GM19452 (cell line): Measurements from ENCODE around the gene KCNJ14.

Experiments
- ATAC-seq: cut with Tn5 transposase; IDR thresholded peaks from one replicate; pipeline ENCODE4 v1.9.1; 2021; ENCODE audit not compliant: unreplicated experiment

The KCNJ14 gene

DNA sequence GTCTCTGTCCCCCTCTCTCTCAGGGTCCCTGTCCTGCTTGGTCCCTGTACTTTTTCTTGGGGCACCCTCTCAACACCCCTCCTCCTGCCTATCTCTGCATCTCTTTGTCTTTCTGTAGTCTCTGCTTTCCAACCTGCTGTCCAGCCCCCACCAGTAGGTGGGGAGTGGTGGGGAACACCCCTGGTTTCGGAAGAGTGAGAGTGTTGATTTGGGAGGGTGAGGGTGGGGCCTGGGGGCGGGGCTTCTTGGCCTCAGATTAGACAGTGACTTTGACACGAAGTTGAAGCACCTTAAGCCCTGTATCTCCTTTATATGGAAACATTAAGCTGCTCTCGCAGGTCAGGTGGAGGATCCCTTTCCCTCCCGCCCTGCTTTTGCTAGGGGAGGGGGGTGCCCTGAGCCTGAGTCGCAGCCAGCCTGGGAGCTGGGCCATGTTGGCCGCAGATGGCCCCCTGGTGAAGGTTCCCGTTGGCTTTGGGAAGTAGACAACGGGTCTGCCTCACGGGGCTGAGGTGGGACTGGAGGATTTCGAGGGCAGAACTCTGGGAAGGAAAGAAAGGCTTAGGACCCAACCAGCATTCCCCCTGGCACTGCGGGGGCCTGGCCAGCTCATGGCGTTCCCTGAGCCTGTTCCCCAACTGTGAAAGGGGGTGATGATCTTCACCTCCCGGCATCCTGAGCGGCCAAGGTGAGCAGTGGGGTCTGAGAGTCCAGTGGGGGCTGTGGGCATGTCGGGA, at the start of gene KCNJ14:
KCNJ14 (plus strand) TSS at position 404 of the 737 bp plus-strand sequence. CDS start 6,151 bp downstream, outside the sequence.
- ATAC-seq = no peak

DNA sequence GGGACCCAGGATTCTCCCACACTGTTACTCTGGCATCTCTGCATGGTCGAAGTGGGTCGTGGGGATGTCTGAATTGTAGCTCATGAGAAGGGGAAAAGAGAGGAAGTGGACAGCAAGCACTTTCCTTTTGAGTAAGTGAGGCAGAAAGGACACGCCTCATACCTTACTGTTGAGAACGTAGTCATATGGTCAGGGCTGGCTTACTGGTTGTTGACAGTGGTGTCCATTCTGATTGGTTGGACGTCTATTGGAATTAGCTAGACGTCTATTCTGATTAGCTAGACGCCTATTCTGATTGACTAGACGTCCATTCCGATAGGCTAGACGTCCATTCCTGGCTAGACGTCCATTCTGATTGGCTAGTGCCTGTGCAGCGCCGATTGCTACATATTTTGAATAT, 49.5 kb upstream of the KCNJ14 start:
- ATAC-seq = no peak

DNA sequence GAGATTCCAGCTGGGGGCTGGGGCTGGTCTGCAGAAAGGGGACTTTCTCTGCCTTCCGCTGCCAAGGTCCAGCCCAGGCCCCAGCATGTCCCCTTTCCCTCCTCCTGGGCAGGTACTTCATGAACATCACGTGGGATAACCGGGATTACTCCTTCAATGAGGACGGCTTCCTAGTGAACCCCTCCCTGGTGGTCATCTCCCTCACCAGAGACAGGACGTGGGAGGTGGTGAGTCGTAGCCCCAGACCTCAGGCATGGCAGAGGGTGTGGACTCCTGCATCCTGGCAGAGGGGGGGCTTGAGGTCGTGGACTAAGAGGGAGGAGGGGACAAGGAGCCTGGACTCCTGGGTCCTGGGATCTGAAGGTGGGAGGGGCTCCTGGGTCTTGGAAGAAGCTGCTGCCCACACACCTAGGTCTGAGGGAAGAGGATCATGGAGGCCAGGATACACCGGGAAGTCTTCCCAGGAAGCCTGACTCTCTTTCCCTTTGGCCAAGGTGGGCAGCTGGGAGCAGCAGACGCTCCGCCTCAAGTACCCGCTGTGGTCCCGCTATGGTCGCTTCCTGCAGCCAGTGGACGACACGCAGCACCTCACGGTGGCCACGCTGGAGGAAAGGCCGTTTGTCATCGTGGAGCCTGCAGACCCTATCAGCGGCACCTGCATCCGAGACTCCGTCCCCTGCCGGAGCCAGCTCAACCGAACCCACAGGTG, 41.3 kb upstream of the KCNJ14 start:
- no peak for ATAC-seq

DNA sequence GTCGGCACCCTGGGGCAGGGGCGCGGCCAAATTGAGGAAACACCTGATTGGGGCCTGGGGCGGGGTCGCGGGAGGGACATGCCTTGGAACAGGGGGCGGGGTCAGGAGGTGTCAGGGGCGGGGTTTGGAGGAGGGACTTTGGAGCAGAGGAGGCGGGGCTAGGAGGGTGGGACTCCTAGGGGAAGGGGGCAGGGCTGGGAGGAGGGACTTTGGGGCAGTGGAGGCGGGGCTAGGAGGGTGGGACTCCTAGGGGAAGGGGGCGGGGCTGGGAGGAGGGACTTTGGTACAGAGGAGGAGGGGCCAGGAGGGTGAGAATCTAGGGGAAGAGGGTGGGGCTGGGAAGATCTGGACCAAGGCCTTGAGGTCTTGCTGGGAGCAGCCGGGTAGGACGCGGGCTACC, 40.0 kb upstream of the KCNJ14 start:
- no peak for ATAC-seq

DNA sequence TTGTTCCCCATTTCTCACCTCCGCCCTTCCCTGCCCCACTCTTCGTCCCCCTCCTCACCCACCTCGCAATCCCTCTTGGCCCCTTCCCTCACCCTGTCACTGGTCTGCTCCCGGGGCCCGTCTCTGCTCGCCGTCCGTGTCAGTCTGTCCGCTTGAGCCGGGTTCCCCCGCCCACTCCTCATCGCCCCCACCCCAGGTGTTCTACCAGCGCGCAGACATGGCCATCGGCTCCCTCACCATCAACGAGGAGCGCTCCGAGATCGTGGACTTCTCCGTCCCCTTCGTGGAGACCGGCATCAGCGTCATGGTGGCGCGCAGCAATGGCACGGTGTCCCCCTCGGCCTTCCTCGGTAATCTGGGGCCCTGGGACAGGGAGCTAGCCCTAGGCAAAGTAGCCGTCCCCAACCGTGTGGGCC, 39.6 kb upstream of the KCNJ14 start:
- no peak for ATAC-seq

DNA sequence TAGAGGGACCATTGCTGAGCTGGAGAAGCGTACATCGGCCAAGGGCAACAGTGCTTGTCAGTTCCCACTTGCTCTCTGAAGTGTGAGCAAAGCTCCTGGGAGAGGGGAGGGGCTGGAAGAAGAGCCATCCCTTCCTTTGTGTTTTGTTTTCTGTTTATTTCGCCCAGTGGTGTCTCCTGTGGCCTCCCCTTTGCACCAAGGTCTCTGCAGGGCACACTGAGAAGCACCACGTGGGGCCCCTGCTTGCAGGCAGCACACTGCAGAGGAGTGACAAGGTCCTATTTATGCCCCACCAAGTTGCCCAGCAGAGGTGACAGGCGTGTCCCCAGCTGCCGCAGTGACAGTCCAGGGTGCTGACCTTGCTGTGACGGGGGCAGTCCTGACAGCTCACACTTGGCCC, 38.0 kb upstream of the KCNJ14 start:
- ATAC-seq = no peak

DNA sequence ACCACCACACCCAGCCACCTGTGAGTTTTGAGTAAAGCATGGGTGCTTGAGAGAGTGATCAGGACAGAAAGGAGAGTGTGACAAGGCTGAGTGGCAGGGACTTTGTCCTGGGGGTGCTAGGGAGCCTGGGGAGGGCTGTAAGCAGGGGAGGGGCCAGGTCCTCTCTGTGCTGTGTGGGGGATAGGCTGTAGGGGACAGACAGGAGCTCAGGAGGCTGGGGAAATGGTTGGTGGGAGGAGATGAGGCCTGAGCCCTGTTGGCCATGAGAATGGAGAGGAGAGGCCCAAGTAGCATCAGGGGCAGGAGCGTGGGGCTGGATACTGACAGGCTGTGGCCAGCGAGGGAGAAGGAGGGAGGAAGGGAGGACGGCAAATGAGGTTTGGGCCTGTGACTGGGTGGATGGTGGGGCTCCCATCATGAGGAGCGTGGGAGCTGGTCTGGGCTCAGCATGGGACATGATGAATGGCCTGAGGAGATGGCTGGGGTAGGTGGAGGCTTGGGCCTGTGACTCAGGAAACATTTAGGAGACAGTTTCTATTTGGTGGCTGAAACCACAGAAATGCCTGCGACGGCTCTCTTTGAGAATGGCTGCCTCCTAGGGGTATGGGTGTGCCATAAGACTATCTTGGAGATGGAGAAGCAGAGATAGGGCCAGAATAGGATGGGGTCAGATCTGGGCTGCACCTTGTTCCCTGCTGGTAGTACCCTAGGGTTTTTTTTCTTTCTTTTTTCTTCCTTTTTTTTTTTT, 36.9 kb upstream of the KCNJ14 start:
- ATAC-seq = no peak

DNA sequence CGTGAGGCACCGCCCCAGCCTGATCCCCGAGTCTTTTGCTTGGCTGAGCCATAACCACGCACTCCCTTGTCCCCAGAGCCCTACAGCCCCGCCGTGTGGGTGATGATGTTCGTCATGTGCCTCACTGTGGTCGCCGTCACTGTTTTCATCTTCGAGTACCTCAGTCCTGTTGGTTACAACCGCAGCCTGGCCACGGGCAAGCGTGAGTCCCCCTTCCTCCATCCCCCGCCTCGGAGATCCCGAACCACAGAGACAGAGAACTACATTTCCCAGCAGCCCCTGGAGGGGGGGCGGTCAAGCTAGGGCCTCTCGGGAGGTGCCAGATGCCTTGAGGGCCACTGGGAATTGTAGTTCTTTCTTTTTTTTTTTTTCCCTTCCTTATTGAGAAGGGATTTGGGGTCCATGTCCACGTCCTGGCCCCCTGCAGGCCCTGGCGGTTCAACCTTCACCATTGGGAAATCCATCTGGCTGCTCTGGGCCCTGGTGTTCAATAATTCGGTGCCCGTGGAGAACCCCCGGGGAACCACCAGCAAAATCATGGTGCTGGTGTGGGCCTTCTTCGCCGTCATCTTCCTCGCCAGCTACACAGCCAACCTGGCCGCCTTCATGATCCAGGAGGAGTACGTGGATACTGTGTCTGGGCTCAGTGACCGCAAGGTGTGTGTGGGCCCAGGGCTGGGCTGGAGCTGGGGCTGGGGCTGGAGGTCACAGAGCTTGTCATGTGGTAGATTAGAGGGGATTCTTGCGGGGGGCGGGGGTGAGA, 36.0 kb upstream of the KCNJ14 start:
- no peak for ATAC-seq

DNA sequence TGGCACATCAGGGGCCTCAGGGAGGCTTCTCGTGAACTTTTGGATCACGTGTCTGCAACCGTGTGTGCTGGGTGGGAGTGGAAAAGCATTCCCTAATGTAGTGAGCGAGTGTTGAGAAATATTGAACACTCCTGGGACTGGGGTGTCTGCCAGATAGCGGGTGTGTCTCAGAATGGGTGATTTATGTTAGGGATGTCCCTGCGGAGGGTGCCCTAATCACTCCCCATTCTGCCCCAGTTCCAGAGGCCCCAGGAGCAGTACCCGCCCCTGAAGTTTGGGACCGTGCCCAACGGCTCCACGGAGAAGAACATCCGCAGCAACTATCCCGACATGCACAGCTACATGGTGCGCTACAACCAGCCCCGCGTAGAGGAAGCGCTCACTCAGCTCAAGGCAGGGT, 33.8 kb upstream of the KCNJ14 start:
- no peak for ATAC-seq

DNA sequence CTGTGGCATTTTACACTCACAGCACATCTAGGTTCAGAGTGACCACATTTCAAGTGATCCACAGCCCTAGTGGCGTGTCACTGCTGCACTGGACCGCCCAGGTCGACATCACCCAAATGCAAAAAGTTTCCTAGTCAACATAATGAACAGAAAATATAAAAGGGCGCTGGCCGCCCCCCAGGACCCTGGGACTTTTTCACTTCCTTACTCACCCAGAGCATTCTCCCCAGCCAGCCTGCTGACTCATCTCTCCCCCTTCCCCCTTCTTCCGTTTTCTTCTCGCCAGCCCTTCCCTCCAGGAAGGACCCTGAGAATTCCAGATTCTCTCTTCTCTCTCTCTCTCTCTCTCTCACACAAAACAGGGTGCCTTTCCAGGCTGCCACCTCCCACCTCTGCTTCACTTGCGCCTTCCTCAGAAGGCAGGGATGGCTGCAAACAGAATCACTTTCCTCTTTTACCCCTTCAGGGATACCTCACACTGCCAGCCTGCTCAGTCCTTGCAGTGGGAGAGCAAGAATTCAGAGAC, 30.6 kb upstream of the KCNJ14 start:
- ATAC-seq = no peak

DNA sequence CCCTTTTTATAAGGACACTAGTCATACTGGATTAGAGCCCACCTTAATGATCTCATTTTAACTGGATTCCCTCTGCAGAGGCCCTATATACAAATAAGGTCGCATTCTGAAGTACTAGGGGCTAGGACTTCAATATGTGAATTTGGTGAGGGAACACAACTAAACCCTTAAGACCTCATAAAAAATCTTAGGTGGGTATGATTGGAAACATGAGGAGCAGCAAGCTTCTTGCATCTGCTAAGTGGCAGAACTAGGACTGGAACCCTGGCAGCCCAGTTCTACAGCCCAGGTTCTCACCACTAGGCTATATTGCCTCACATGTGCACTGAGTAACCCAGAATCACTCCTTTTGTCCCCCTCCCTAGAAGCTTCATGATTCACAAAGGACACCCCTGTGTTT, 26.7 kb upstream of the KCNJ14 start:
- no peak for ATAC-seq

DNA sequence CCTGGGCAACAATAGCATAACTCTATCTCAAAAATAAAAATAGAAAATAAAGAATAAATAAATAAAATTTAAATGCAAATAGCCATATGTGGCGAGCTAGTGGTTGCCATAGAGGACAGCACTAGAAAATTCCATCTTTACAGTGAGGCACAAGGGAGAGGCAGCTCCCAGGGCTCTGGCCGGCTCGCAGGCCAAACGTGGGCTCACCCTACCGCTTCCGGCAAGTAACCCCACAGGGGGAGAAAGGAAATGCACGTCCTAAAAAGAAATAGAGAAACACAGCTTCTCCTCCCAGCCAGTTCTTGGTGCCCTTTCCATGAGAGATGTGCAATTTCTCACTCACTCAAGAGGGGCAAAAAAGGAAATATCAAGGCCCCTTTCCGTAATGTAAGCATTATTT, 22.0 kb upstream of the KCNJ14 start:
- ATAC-seq = no peak

DNA sequence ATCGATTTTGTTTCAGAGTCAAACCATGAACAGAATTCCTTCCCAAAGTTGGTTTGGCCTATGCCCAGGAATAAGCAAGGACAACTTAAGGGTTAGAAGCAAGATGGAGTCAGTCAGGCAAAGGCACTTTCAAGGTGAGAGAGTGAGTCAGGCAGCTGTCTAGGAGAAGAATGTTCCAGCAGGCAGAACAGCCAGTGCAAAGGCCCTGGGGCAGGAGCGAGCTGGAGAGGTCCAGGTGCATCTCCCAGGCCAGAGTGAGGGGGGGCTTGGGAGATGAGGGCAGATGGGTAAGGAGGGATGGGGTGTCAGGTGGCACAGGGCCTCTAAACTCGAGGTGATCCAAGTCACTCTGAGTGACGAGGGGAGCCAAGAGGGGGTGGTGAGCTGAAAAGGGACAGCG, 18.8 kb upstream of the KCNJ14 start:
- no peak for ATAC-seq

DNA sequence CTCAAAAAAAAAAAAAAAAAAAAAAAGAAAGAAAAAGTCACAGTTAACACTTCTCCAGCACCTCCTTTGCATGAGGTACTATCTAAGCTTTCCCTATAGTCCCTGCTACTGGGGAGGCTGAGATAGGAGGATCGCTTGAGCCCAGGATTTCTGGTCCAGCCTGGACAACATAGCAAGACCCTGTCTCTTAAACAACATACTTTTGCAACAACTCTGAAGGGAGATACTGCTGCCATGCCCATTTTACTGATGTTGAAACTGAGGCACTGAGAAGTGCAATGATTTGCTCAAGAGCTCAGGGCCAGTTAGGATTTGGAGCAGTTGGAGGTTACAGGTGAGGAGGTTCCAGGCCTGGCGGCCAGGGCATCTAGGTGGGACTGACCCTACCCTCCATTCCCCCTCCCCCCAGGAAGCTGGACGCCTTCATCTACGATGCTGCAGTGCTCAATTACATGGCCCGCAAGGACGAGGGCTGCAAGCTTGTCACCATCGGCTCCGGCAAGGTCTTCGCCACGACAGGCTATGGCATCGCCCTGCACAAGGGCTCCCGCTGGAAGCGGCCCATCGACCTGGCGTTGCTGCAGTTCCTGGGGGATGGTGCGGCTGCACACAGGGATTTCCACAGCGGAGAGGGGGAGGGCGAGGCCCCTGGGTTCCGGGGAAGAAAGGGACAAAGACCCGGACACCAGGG, 13.9 kb upstream of the KCNJ14 start:
- ATAC-seq = no peak

DNA sequence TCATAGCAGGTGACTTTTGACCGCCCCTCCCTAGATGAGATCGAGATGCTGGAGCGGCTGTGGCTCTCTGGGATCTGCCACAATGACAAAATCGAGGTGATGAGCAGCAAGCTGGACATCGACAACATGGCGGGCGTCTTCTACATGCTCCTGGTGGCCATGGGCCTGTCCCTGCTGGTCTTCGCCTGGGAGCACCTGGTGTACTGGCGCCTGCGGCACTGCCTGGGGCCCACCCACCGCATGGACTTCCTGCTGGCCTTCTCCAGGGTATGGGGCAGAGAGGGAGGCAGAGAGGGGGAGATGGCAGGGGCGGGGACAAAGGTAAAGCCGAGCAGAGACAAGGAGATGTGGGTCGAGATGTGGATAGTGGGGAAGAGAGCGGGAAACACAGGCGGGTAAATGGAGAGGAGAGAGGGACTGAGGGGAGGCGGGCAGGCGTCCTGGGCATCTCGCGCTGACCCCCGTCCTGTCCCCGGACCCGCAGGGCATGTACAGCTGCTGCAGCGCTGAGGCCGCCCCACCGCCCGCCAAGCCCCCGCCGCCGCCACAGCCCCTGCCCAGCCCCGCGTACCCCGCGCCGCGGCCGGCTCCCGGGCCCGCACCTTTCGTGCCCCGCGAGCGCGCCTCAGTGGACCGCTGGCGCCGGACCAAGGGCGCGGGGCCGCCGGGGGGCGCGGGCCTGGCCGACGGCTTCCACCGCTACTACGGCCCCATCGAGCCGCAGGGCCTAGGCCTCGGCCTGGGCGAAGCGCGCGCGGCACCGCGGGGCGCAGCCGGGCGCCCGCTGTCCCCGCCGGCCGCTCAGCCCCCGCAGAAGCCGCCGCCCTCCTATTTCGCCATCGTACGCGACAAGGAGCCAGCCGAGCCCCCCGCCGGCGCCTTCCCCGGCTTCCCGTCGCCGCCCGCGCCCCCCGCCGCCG, 13.0 kb upstream of the KCNJ14 start:
- ATAC-seq = no peak

DNA sequence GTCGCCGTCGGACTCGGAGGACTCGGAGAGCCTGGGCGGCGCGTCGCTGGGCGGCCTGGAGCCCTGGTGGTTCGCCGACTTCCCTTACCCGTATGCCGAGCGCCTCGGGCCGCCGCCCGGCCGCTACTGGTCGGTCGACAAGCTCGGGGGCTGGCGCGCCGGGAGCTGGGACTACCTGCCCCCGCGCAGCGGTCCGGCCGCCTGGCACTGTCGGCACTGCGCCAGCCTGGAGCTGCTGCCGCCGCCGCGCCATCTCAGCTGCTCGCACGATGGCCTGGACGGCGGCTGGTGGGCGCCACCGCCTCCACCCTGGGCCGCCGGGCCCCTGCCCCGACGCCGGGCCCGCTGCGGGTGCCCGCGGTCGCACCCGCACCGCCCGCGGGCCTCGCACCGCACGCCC, 12.1 kb upstream of the KCNJ14 start:
- ATAC-seq = no peak

DNA sequence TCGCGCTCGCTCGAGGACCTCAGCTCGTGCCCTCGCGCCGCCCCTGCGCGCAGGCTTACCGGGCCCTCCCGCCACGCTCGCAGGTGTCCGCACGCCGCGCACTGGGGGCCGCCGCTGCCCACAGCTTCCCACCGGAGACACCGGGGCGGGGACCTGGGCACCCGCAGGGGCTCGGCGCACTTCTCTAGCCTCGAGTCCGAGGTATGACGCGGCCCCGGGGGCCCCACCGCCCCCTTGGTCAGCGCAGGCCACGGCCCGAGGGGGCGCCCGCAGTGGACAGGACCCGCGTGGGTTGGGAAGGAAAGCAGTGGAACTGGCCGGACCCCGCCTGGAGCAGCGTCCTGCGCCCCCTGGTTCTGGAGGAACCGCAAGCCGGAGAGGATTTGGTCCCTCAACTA, 11.6 kb upstream of the KCNJ14 start:
- ATAC-seq = no peak

DNA sequence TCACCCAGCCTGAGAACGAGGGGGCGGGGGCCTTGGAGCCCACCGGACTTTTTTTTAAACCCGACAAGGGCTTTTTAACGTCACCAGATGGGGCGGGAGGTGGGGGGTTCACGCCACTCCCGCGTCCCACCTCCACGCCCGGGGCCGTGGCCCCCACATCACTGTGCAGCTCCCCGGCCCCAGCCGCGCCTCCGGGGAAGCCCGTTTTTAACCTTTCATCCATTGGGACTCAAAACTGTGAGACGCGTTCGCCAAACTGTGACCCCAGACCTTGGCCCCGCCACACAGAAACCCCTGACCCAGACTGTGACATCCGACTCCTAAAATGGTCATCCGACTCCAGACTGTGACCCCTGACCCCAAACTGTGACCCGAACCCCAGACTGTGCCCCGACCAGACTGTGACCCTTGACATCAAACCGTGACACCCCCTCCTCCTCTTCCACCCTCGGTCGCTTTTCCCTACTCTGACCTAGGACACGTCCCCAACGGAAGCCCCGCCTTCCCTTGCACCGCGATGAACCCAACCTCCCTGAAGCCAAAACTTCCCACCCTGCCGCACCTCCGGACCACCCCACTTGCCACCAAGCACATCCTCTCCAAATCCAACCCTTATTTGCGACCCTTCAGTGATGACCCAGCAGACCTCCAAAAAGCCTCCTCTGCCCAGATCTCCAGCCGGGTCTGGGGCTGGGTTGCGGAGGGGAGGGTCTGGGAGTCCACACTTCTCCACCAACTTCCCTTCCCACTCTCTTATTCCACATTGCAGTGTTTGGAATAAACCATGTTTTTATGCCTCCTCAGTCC, 11.0 kb upstream of the KCNJ14 start:
- ATAC-seq = no peak

DNA sequence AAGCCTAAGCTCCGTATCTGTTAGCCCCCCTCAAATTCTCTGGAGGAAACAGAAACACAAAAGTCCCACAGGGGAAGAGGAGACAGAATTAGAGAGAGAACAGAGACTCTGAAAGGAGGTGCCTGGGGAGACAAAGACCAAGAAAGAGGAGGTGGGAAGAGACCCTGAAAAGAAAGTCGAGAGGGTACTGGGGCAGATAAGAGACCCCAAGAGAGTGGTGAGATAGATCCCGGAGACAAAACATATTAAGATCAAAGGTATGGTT, 10.5 kb upstream of the KCNJ14 start:
- no peak for ATAC-seq
